Endothelial cell of umbilical vein (primary cell): ENCODE measurements around the gene ROBO2. TPM values are rescaled to one million over a fixed set of nuclear protein-coding genes. Genes with fewer than 3 reads are reported as not detected.

Experiments
- BruUV-seq: library from RNA; stranded (reverse); fragments of 400-500 nt; replicated peaks from 2 replicates; lab custom pipeline; 2021; lab: Mats Ljungman, UMichigan
- CTCF ChIA-PET: fragments of 300-600, 350-600 bp; sonication (Branson Sonifier 250); formaldehyde crosslinking; loops from one replicate; lab custom pipeline; 2021; ENCODE audit warnings: antibody characterized with exemption, inconsistent platforms; lab: Charles Lee
- POLR2A ChIA-PET: fragments of 300-600, 350-600 bp; sonication (Branson Sonifier 250); formaldehyde crosslinking; loops from one replicate; lab custom pipeline; 2021; ENCODE audit warnings: antibody characterized with exemption, inconsistent platforms; lab: Charles Lee
- DNase-seq: peaks from one replicate; pipeline ENCODE4 v3.0.0-alpha.2; 2011; ENCODE audit warnings: low read depth, low spot score
- FAIRE-seq: peaks from 2 replicates; lab custom pipeline; 2011; peaks lifted over from hg19 to GRCh38; lab: Jason Lieb, UNC
- H2AFZ ChIP-seq: 2 replicates; pipeline ENCODE4 v1.6.0; 2012; ENCODE audit warnings: low read depth, low read length, control low read depth, inconsistent platforms
- H3K27ac ChIP-seq: 2 replicates; pipeline ENCODE4 v1.5.1; 2011; ENCODE audit warnings: low read depth, mild to moderate bottlenecking, control low read depth, low read length, moderate library complexity; ENCODE audit not compliant: insufficient read depth
- H3K27me3 ChIP-seq, 2 experiments: 2 replicates each; pipeline versions ENCODE4 v1.6.0 to v1.6.1; 2011; ENCODE audit warnings: low read length in 2 of 2, mixed read lengths in 1 of 2; ENCODE audit not compliant: control insufficient read depth in 2 of 2, insufficient read depth in 2 of 2
- H3K36me3 ChIP-seq, 2 experiments: 2 replicates in 1 of 2; 3 replicates in 1 of 2; pipeline ENCODE4 v1.5.1; 2011; ENCODE audit warnings: low read length in 2 of 2, mild to moderate bottlenecking in 1 of 2, moderate library complexity in 1 of 2; ENCODE audit not compliant: control insufficient read depth in 2 of 2, insufficient read depth in 2 of 2; ENCODE audit errors: extremely low read depth in 1 of 2
- H3K4me1 ChIP-seq: 3 replicates; pipeline ENCODE4 v1.5.1; 2011; ENCODE audit warnings: mild to moderate bottlenecking, low read length; ENCODE audit not compliant: control insufficient read depth, insufficient read depth; ENCODE audit errors: extremely low read depth
- H3K4me2 ChIP-seq: 2 replicates; pipeline ENCODE4 v1.6.1; 2011; ENCODE audit warnings: low read length, control low read depth, mixed read lengths; ENCODE audit not compliant: insufficient read depth
- H3K4me3 ChIP-seq, 3 experiments: fragments of 200-600 bp in 1 of 3; sonication (generic), shearing (Covaris generic) in 1 of 3; replicated peaks in 1 of 3; 2 replicates each; pipeline ENCODE4 v1.5.1; 2011 to 2016; ENCODE audit warnings: control low read depth in 3 of 3, low read length in 3 of 3, mild to moderate bottlenecking in 2 of 3, inconsistent platforms in 1 of 3, low read depth in 1 of 3, moderate library complexity in 1 of 3; ENCODE audit not compliant: insufficient read depth in 1 of 3
- H3K79me2 ChIP-seq: 2 replicates; pipeline ENCODE4 v1.6.0; 2012; ENCODE audit warnings: low read length, inconsistent platforms; ENCODE audit not compliant: control insufficient read depth, insufficient read depth
- H3K9ac ChIP-seq: replicated peaks from 2 replicates; pipeline ENCODE3; 2011; ENCODE audit warnings: low read length, control low read depth; ENCODE audit not compliant: insufficient read depth; ENCODE audit errors: extremely low read depth
- H3K9me1 ChIP-seq: replicated peaks from 3 replicates; pipeline ENCODE4 v1.6.0; 2011; ENCODE audit warnings: mild to moderate bottlenecking, low read length; ENCODE audit not compliant: control insufficient read depth, insufficient read depth; ENCODE audit errors: extremely low read depth
- H3K9me3 ChIP-seq: replicated peaks from 2 replicates; pipeline ENCODE4 v1.5.1; 2012; ENCODE audit warnings: low read length, inconsistent platforms; ENCODE audit not compliant: control insufficient read depth, insufficient read depth
- H4K20me1 ChIP-seq: replicated peaks from 2 replicates; pipeline ENCODE3; 2011; ENCODE audit warnings: mild to moderate bottlenecking, low read length; ENCODE audit not compliant: control insufficient read depth, insufficient read depth; ENCODE audit errors: extremely low read depth
- CTCF ChIP-seq, 2 donors: IDR thresholded peaks; 1 replicate in 1 of 2; 2 replicates in 1 of 2; pipeline ENCODE4 v1.5.1; 2011; ENCODE audit warnings: low read length in 2 of 2, mild to moderate bottlenecking in 2 of 2, moderate library complexity in 2 of 2, control low read depth in 1 of 2, inconsistent platforms in 1 of 2, low read depth in 1 of 2; ENCODE audit not compliant: insufficient read depth in 1 of 2; ENCODE audit errors: extremely low read depth in 1 of 2
- EZH2 ChIP-seq: IDR thresholded peaks from 2 replicates; pipeline ENCODE4 v1.6.1; 2012; ENCODE audit warnings: borderline replicate concordance, low read depth, mild to moderate bottlenecking, moderate library complexity, low read length, inconsistent platforms; ENCODE audit not compliant: severe bottlenecking
- FOS ChIP-seq: IDR thresholded peaks from 2 replicates; pipeline ENCODE4 v1.6.1; 2011; ENCODE audit warnings: mild to moderate bottlenecking, low read length, moderate library complexity, borderline replicate concordance; ENCODE audit not compliant: insufficient read depth
- GATA2 ChIP-seq: IDR thresholded peaks from 2 replicates; pipeline ENCODE4 v1.7.0; 2011; ENCODE audit warnings: low read depth, mild to moderate bottlenecking, moderate library complexity, mixed read lengths, low read length; ENCODE audit not compliant: insufficient read length, insufficient read depth
- JUN ChIP-seq: IDR thresholded peaks from 2 replicates; pipeline ENCODE4 v1.6.1; 2011; ENCODE audit warnings: borderline replicate concordance, low read depth; ENCODE audit not compliant: insufficient read length, insufficient read depth
- MAX ChIP-seq: IDR thresholded peaks from 2 replicates; pipeline ENCODE4 v1.6.1; 2011; ENCODE audit not compliant: insufficient read depth, insufficient read length
- MYC ChIP-seq: IDR thresholded peaks from one replicate; pipeline ENCODE4 v1.6.1; 2011; ENCODE audit warnings: mild to moderate bottlenecking, low read depth, low read length
- POLR2A ChIP-seq: IDR thresholded peaks from 2 replicates; pipeline ENCODE4 v1.6.1; 2012; ENCODE audit warnings: low read depth, mild to moderate bottlenecking, control low read depth, low read length
- POLR2AphosphoS5 ChIP-seq: IDR thresholded peaks from 2 replicates; pipeline ENCODE4 v1.6.1; 2012; ENCODE audit warnings: low read depth, mild to moderate bottlenecking, control low read depth, low read length, moderate library complexity; ENCODE audit not compliant: insufficient read depth
- dilution Hi-C: fragments of 300-500 bp; cut with MboI; formaldehyde crosslinking; loops from one replicate; pipeline ENCODE4 v1.15.0; 2019; ENCODE audit warnings: low sequenced_read_pairs; ENCODE audit not compliant: extremely low pct_ligation_motif_present
- intact Hi-C: fragments of 100-400 bp; cut with micrococcal nuclease; formaldehyde crosslinking; loops from one replicate; pipeline ENCODE4 v1.10.0; 2022
- polyA plus RNA-seq, 4 experiments: library from polyadenylated mRNA; depleted of rRNA in 3 of 4; stranded (reverse) in 3 of 4; unstranded in 1 of 4; fragments of >200 nt; gene quantifications; 2 replicates each; pipeline versions ENCODE4 v1.2.1 to v1.2.3, GENCODE V29; 2011 to 2012; ENCODE audit warnings: missing spikeins in 1 of 4
- total RNA-seq: library from RNA; stranded (reverse); gene quantifications from 2 replicates; pipeline ENCODE4 v1.2.3, GENCODE V29; 2021

Gene ROBO2
- total and polyA plus RNA-seq, 2 donors (not counting 3 experiments of a cell fraction or from before 2014, with no cell fraction given), result not detected

- no peaks in the 10 kb centered on the region for H4K20me1 ChIP-seq
- H3K4me1 ChIP-seq, result no peaks in the 10 kb centered on the region
- FAIRE-seq (no peak), DNase-seq (no peak)
- ChIA-PET CTCF (no interaction called here), POLR2A (no interaction called here)
- H3K9me1 ChIP-seq, result no peaks in the 10 kb centered on the region
- no peaks in the 10 kb centered on the region for H3K36me3 ChIP-seq
- H2AFZ ChIP-seq, result no peak overlapping the region
- dilution Hi-C loops, result no loop called here
- intact Hi-C loops, result no loop called here
- no peak overlapping the region for H3K4me2 ChIP-seq
- H3K9ac ChIP-seq, result no peak overlapping the region
- no peaks in the 10 kb centered on the region for H3K79me2 ChIP-seq
- no peaks in the 10 kb centered on the region for H3K9me3 ChIP-seq
- no peaks in the 10 kb centered on the region for H3K27me3 ChIP-seq
- H3K4me3 ChIP-seq, result no peak overlapping the region
- no peak for TF ChIP-seq GATA2
- TF ChIP-seq POLR2A, result no peak
- no peak for TF ChIP-seq CTCF (IDR thresholded peaks at IDR 0.05; ENCODE audit: extremely low read depth in 1 of 2, insufficient read depth in 1 of 2, low read depth in 1 of 2, low read length in 2 of 2)
- TF ChIP-seq MYC, result no peak
- no peak for TF ChIP-seq EZH2
- no peak for TF ChIP-seq MAX
- no peak for TF ChIP-seq FOS
- TF ChIP-seq POLR2AphosphoS5, result no peak
- no peak for TF ChIP-seq JUN
- BruUV-seq, result no TSS peak
- no peak overlapping the region for H3K27ac ChIP-seq
Observed at GRCh38 chr3:76998555-76998954, 41.3 kb upstream of the ROBO2 start.
